Smooth muscle cell (in vitro differentiated cells): ENCODE measurements around the gene HOXC13. TPM values are rescaled to one million over a fixed set of nuclear protein-coding genes. Genes with fewer than 3 reads are reported as not detected.

Experiments used
- DNase-seq: peaks from one replicate; lab custom pipeline; 2025; ENCODE audit not compliant: unreplicated experiment; lab: John Stamatoyannopoulos, UW
- H2AFZ ChIP-seq: fragments of 200-600 bp; sonication (generic); 2 replicates; pipeline ENCODE4 v1.6.0; 2016; ENCODE audit warnings: antibody characterized with exemption, low read depth, mild to moderate bottlenecking
- H3F3A ChIP-seq: fragments of 200-600 bp; sonication (generic); 2 replicates; pipeline ENCODE4 v1.6.0; 2017; ENCODE audit warnings: antibody characterized with exemption, low read depth
- H3K27ac ChIP-seq: fragments of 200-600 bp; sonication (generic); 2 replicates; pipeline ENCODE4 v1.5.1; 2016; ENCODE audit warnings: low read depth, mild to moderate bottlenecking
- H3K27me3 ChIP-seq: fragments of 200-600 bp; sonication (generic); 2 replicates; pipeline ENCODE4 v1.6.1; 2016; ENCODE audit warnings: low read depth, mild to moderate bottlenecking
- H3K36me3 ChIP-seq: fragments of 200-600 bp; sonication (generic); 2 replicates; pipeline ENCODE4 v1.5.1; 2016; ENCODE audit warnings: low read depth
- H3K4me1 ChIP-seq: fragments of 200-600 bp; sonication (generic); 2 replicates; pipeline ENCODE4 v1.5.1; 2016; ENCODE audit warnings: low read depth
- H3K4me2 ChIP-seq: fragments of 200-600 bp; sonication (generic); 2 replicates; pipeline ENCODE4 v1.6.0; 2016; ENCODE audit warnings: mild to moderate bottlenecking
- H3K4me3 ChIP-seq: fragments of 200-600 bp; sonication (generic); 2 replicates; pipeline ENCODE4 v1.5.1; 2016; ENCODE audit warnings: mild to moderate bottlenecking
- H3K79me2 ChIP-seq: fragments of 200-600 bp; sonication (generic); 2 replicates; pipeline ENCODE4 v1.6.0; 2016; ENCODE audit warnings: low read depth, mild to moderate bottlenecking
- H3K9ac ChIP-seq: fragments of 200-600 bp; sonication (generic); 2 replicates; pipeline ENCODE4 v1.6.0; 2016; ENCODE audit warnings: low read depth
- H3K9me3 ChIP-seq: fragments of 200-600 bp; sonication (generic); replicated peaks from 2 replicates; pipeline ENCODE4 v1.5.1; 2016; ENCODE audit warnings: low read depth
- H4K20me1 ChIP-seq: fragments of 200-600 bp; sonication (generic); 2 replicates; pipeline ENCODE4 v1.6.0; 2016; ENCODE audit warnings: low read depth
- WGBS: methylation state at CpG from one replicate; pipeline ENCODE4 v1.1.7; 2016; ENCODE audit warnings: low lambda C conversion rate; 5-methylcytosine and 5-hydroxymethylcytosine counted together
- polyA plus RNA-seq: library from polyadenylated mRNA; unstranded; fragments of >200 nt; fragmentation: Nextera tagmentation; extraction: Ambion mirVana; gene quantifications from 2 replicates; pipeline ENCODE4 v1.2.1, GENCODE V29; 2016
- total RNA-seq: library from RNA; depleted of rRNA; stranded (reverse); fragments of >200 nt; gene quantifications from 2 replicates; pipeline ENCODE4 v1.2.3, GENCODE V29; 2014
- TF ChIP-seq, protein P1 (sequence below): fragments of 200-600 bp; sonication (generic); IDR thresholded peaks from 2 replicates; pipeline ENCODE4 v1.5.1; 2017; ENCODE audit warnings: borderline replicate concordance, mild to moderate bottlenecking, antibody characterized with exemption; ENCODE audit not compliant: insufficient read depth, poor library complexity, severe bottlenecking

HOXC13 gene
- total and polyA plus RNA-seq, 2 experiments from 2014 or later, result 2.2 to 3.6 TPM

DNA sequence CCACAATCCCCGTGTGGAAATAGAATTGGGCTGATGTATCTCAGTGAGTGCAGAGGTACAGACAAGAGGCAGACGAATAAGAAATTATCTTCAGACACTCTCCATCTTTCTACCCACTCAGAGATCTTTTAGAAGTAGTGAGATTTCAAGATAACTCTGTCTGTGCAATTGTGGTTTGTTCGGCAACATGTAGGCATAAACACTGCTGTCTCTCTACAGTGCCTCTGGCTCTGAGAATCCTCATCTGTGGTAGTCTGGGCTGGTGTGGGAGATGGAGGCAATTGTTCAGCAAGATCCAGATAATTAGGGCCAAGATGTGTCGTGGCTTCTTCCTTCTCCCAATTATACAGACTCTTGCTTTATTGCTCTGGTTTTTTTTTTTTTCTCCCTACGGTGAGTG is 3.1 kb downstream of the HOXC13 start:
- Histone ChIP-seq H3F3A (no peaks in the 10 kb centered on the region), H3K36me3 (no peaks in the 10 kb centered on the region), H3K9ac (no peak overlapping the region), H3K27me3 (peaks cover 100% of the 10 kb centered on the region), H3K4me3 (no peak overlapping the region), H3K79me2 (no peaks in the 10 kb centered on the region), H3K4me2 (peak overlapping the region; percentile 9), H2AFZ (no peak overlapping the region), H4K20me1 (no peaks in the 10 kb centered on the region), H3K9me3 (no peaks in the 10 kb centered on the region), H3K4me1 (no peaks in the 10 kb centered on the region), H3K27ac (no peak overlapping the region)
- TF ChIP-seq, protein P1, sequence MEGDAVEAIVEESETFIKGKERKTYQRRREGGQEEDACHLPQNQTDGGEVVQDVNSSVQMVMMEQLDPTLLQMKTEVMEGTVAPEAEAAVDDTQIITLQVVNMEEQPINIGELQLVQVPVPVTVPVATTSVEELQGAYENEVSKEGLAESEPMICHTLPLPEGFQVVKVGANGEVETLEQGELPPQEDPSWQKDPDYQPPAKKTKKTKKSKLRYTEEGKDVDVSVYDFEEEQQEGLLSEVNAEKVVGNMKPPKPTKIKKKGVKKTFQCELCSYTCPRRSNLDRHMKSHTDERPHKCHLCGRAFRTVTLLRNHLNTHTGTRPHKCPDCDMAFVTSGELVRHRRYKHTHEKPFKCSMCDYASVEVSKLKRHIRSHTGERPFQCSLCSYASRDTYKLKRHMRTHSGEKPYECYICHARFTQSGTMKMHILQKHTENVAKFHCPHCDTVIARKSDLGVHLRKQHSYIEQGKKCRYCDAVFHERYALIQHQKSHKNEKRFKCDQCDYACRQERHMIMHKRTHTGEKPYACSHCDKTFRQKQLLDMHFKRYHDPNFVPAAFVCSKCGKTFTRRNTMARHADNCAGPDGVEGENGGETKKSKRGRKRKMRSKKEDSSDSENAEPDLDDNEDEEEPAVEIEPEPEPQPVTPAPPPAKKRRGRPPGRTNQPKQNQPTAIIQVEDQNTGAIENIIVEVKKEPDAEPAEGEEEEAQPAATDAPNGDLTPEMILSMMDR, result no peak
- WGBS, result 28% methylated on average over 5 of the region's 5 CpGs
- DNase-seq, result no peak

GRCh38 chr12:53942467-53942997 is 3.9 kb downstream of the HOXC13 start:
- Histone ChIP-seq H3K36me3 (no peaks in the 10 kb centered on the region), H3K4me2 (no peak overlapping the region), H3K4me1 (no peaks in the 10 kb centered on the region), H3K27me3 (peaks cover 100% of the 10 kb centered on the region), H3K9ac (no peak overlapping the region), H3K4me3 (no peak overlapping the region), H3K79me2 (no peaks in the 10 kb centered on the region), H4K20me1 (no peaks in the 10 kb centered on the region), H3K9me3 (no peaks in the 10 kb centered on the region), H2AFZ (no peak overlapping the region), H3F3A (no peaks in the 10 kb centered on the region), H3K27ac (no peak overlapping the region)
- DNase-seq, result no peak
- TF ChIP-seq, protein P1, result no peak
- WGBS, result 42% methylated on average over 2 of the region's 2 CpGs

DNA sequence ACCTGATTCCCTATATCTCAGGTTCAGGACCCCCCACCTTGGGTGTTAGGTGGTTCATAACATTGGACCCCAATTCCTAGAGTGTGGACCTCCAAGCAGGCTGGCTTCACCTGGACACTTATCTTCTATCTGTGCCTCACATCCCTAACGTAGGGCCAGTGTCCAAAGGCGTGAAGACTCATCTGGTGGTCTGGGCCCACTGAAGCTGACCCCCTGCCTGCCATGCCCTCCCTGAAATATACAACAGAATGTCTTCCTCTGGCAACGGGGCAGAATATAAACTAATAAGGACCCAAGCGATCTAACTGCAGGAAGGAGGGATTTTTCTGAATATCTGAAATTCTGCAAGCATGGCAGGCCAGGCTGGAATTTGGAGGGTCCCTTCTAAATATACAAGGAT is 5.6 kb downstream of the HOXC13 start:
- TF ChIP-seq, protein P1, result no peak
- Histone ChIP-seq H3K4me2 (no peak overlapping the region), H3F3A (no peaks in the 10 kb centered on the region), H3K4me3 (no peak overlapping the region), H3K9me3 (no peaks in the 10 kb centered on the region), H3K36me3 (no peaks in the 10 kb centered on the region), H3K9ac (no peak overlapping the region), H2AFZ (no peak overlapping the region), H3K27me3 (peaks cover 100% of the 10 kb centered on the region), H3K27ac (no peak overlapping the region), H4K20me1 (no peaks in the 10 kb centered on the region), H3K79me2 (no peaks in the 10 kb centered on the region), H3K4me1 (no peaks in the 10 kb centered on the region)
- no peak for DNase-seq
- WGBS, result 65% methylated on average over 4 of the region's 4 CpGs

- Histone ChIP-seq H3K27me3 (peaks cover 100% of the 10 kb centered on the region), H3K4me3 (no peak overlapping the region), H3K4me1 (no peaks in the 10 kb centered on the region), H3K27ac (no peak overlapping the region), H2AFZ (no peak overlapping the region), H3F3A (no peaks in the 10 kb centered on the region), H4K20me1 (no peaks in the 10 kb centered on the region), H3K9ac (no peak overlapping the region), H3K4me2 (no peak overlapping the region), H3K36me3 (no peaks in the 10 kb centered on the region), H3K79me2 (no peaks in the 10 kb centered on the region), H3K9me3 (no peaks in the 10 kb centered on the region)
- DNase-seq, result no peak
- TF ChIP-seq, protein P1, result no peak
- WGBS, result 27% methylated on average over 50 of the region's 51 CpGs
Observed at GRCh38 chr12:53944907-53945847, 6.5 kb downstream of the HOXC13 start.
